Measurements from ENCODE around the gene MAPK8. TPM values are rescaled to one million over a fixed set of nuclear protein-coding genes. Genes with fewer than 3 reads are reported as not detected.

The MAPK8 gene
- total RNA-seq, 1 experiment from 2014 or later = 52.9 TPM

- ChIA-PET CTCF (interaction anchor here (0.6 to 2.2 kb wide), 27 partner anchors 11 to 1228 kb away, joined by 3 to 18 read pairs (median 3); partner anchors contain the start of genes FRMPD2 and MAPK8), POLR2A (no interaction called here)
- TF ChIP-seq CTCF (IDR thresholded peaks at IDR 0.05) = peak; percentile 77
- no peak for TF ChIP-seq ZNF281 (CRISPR knock-in tag; IDR thresholded peaks at IDR 0.05)
- TF ChIP-seq ARID4B (CRISPR knock-in tag; IDR thresholded peaks at IDR 0.05; ENCODE audit: borderline replicate concordance) = no peak
- Mint-ChIP-seq H3K36me3 (peaks cover 4% of the 10 kb centered on the region; the same call in 1 of the 2 replicates), H3K27me3 (ENCODE audit: low read depth) (peaks cover 2% of the 10 kb centered on the region; the same call in 1 of the 2 replicates), H3K27ac (no peak overlapping the region), H3K9me3 (peaks cover 5% of the 10 kb centered on the region), H3K4me3 (no peak overlapping the region), H3K4me1 (peaks cover 16% of the 10 kb centered on the region)
- DNase-seq (ENCODE audit: low spot score) (peak; percentile 76), ATAC-seq (peak; percentile 91)
Measured at GRCh38 chr10:48289501-48290238, 16.8 kb upstream of the MAPK8 start.

GRCh38 chr10:48290286-48290685 is 16.2 kb upstream of the MAPK8 start:
- POLR2A ChIA-PET = no interaction called here

More at GRCh38 chr10:48290286-48290685, 16.2 kb upstream of the MAPK8 start:
- no peak for TF ChIP-seq ZMAT4 (CRISPR knock-in tag; IDR thresholded peaks at IDR 0.05)
- no peak for TF ChIP-seq ARID4B (CRISPR knock-in tag; IDR thresholded peaks at IDR 0.05; ENCODE audit: borderline replicate concordance)
- no peak for TF ChIP-seq E2F4 (CRISPR knock-in tag; IDR thresholded peaks at IDR 0.05; ENCODE audit: borderline replicate concordance, low read depth)
- TF ChIP-seq USF2 (CRISPR knock-in tag; IDR thresholded peaks at IDR 0.05) = no peak
- TF ChIP-seq ZNF219 (CRISPR knock-in tag; IDR thresholded peaks at IDR 0.05; ENCODE audit: borderline replicate concordance) = no peak
- H3K27ac Mint-ChIP-seq = no peak overlapping the region
- CTCF ChIA-PET = interaction anchor here (0.6 to 2.2 kb wide), 27 partner anchors 10 to 1227 kb away, joined by 3 to 18 read pairs (median 3); partner anchors contain the start of genes FRMPD2 and MAPK8
- no peaks in the 10 kb centered on the region for H3K36me3 Mint-ChIP-seq
- no peak for DNase-seq (ENCODE audit: low spot score)
- peaks cover 16% of the 10 kb centered on the region for H3K4me1 Mint-ChIP-seq
- ATAC-seq = no peak
- H3K27me3 Mint-ChIP-seq (ENCODE audit: low read depth) = no peaks in the 10 kb centered on the region; the same call in 1 of the 2 replicates
- no peak overlapping the region for H3K4me3 Mint-ChIP-seq
- no peaks in the 10 kb centered on the region for H3K9me3 Mint-ChIP-seq
